ENCODE measurements around the gene SVOPL.

The SVOPL gene

GRCh38 chr7:138565071-138565450 lies 136.1 kb downstream of the SVOPL start:
- no peak for DNase-seq (ENCODE audit: low read depth, low spot score)

DNA sequence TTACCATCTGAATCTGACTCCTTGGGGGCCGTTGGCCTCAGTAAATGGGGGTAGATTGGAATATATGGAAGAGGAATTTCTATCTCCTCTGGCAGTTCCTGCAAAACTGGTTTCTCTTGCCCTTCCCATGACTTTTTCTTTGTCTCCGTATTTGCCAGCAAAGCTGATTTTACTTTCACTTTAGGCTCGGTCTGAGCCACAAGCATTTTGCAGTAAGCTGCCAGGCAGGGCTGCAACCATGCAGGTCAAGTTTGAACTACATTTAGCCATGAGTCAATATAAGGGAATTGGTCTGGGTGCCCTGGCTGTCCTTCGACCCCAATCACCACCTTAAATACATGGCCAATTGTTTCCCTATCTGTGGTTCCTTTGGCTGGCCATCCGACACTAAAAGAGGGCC lies 136.8 kb downstream of the SVOPL start:
- peak; percentile 33 for DNase-seq (ENCODE audit: low read depth, low spot score)

- no peak for DNase-seq (ENCODE audit: low read depth, low spot score)
Observed at GRCh38 chr7:138563808-138564207, 137.4 kb downstream of the SVOPL start.

GRCh38 chr7:138559448-138559847 lies 141.7 kb downstream of the SVOPL start:
- no peak for DNase-seq (ENCODE audit: low read depth, low spot score)

GRCh38 chr7:138556771-138557484 lies 144.2 kb downstream of the SVOPL start:
- DNase-seq (ENCODE audit: low read depth, low spot score): peak; percentile 11

DNA sequence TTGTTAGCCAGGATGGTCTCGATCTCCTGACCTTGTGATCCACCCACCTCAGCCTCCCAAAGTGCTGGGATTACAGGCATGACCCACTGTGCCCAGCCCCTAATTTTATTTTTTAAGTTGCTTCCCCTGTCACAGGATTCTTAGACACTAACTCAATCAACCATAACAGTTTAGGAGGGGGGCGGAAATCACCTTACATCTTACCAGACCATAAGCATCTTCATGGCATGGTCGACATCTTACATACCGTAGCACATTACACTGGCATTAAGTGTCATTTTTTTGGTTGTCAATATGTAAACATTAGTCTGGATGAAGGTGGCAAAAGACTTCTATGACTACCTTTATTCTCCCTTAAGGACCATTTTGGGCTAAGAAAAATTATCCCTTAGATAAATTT lies 145.5 kb downstream of the SVOPL start:
- no peak for DNase-seq (ENCODE audit: low read depth, low spot score)

GRCh38 chr7:138554674-138555073 lies 146.5 kb downstream of the SVOPL start:
- no peak for DNase-seq (ENCODE audit: low read depth, low spot score)

GRCh38 chr7:138553805-138554204 lies 147.4 kb downstream of the SVOPL start:
- DNase-seq (ENCODE audit: low read depth, low spot score): no peak

- no peak for DNase-seq (ENCODE audit: low read depth, low spot score)
Observed at GRCh38 chr7:138551102-138551501, 150.1 kb downstream of the SVOPL start.

DNA sequence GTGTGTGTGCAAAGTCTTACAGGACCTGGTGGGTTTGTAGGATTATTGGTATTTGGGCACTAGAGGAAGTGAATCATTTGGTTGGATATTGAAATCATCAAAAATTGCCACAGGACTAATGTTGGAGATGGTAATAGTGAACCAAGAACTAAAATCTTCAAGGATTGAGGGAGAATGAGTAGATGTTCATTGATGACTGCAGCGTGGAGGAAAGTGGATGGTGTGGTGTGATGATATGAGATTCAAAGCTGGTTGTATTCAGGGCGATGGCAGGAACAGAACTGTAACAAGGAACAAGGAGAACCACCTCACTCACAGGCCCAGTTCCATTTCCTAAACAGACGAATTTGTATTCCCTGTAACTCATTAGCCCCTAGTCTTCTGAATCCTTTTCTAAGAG lies 150.8 kb downstream of the SVOPL start:
- no peak for DNase-seq (ENCODE audit: low read depth, low spot score)

DNA sequence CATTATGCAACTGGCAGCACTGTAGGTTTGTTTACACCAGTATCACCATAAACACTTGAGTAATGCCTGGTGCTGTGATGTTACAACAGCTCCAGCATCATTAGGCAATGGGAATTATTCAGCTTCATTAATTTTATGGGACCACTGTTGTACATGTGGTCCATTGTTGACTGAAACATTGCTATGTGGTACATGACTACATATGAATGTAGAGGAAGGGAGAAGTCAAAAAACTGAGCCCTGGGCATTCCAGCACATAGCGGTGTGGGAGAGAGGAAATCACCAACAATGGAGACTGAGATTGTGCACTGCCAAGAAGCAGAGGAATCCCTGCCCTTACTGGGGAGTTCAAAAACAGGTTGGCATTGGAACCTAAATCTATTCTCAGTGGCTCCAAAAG lies 152.1 kb downstream of the SVOPL start:
- no peak for DNase-seq (ENCODE audit: low read depth, low spot score)

GRCh38 chr7:138546829-138547228 lies 154.3 kb downstream of the SVOPL start:
- no peak for DNase-seq (ENCODE audit: low read depth, low spot score)

DNA sequence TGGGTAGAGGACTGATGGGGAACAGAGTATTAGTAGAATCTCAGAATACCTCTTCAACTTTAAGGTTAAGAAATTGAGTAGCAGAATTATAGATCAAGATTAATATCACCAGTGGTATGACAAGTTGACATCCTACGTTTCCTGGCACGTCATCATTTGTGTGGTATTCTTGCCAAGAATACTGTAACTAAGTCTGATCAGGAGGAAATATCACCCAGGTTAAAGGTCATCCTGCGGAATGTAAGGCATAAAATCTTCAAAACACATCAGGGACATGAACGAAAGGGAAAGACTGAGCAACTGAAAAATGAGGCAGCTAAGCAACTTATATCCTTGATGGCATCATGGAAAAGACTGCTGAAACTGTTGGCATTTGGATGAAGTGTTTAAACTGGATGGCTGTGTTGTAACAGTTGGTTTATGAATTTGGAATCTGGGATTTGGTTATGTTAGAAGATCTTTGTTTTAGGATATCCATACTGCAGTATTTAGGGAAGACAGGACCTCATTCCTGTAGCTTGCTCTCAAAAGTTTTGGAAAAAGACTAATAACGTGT lies 155.0 kb downstream of the SVOPL start:
- no peak for DNase-seq (ENCODE audit: low read depth, low spot score)

GRCh38 chr7:138545123-138545522 lies 156.0 kb downstream of the SVOPL start:
- DNase-seq (ENCODE audit: low read depth, low spot score): no peak

Data from astrocyte of the hippocampus (primary cell).